ENCODE data around the gene HCFC1. TPM values are rescaled to one million over a fixed set of nuclear protein-coding genes. Genes with fewer than 3 reads are reported as not detected.

The HCFC1 gene
- total RNA-seq, 1 experiment from 2014 or later: 95.6 TPM

DNA sequence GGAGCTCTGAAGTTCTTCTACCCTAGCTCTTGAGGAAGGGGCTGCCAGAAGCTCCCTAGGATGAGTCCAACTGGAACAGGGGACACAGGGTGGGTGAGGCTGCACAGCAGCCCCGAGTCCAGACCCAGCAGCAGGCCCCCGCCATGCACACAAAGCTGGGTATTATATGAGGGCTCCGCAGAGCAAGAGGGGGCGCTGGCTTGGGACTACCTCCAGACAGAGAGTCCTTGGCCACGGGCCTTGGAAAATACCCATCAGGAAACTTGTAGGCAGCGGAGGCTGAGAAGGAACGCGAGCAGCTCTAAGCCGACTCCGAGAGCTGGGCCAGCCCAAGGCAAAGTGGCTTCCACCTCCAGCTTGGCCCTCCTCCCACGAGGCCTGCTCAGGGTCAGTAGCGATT, 8.1 kb downstream of the HCFC1 start:
- Mint-ChIP-seq H3K9me3 (ENCODE audit: unreplicated experiment) (no peaks in the 10 kb centered on the region), H3K36me3 (ENCODE audit: insufficient read depth, unreplicated experiment) (peaks cover 42% of the 10 kb centered on the region), H3K27ac (ENCODE audit: unreplicated experiment) (no peak overlapping the region), H3K27me3 (ENCODE audit: insufficient read depth, unreplicated experiment) (no peaks in the 10 kb centered on the region), H3K4me3 (ENCODE audit: unreplicated experiment) (no peak overlapping the region), H3K4me1 (ENCODE audit: low read depth, unreplicated experiment) (no peaks in the 10 kb centered on the region)
- H3K27me3 ChIP-seq (replicated peaks; ENCODE audit: control insufficient read depth, insufficient read depth, low read length): no peaks in the 10 kb centered on the region
- peaks cover 3% of the 10 kb centered on the region; the same call in 1 of the 2 replicates for H3K36me3 ChIP-seq (ENCODE audit: control insufficient read depth, insufficient read depth, low read length)
- TF ChIP-seq, protein P1, sequence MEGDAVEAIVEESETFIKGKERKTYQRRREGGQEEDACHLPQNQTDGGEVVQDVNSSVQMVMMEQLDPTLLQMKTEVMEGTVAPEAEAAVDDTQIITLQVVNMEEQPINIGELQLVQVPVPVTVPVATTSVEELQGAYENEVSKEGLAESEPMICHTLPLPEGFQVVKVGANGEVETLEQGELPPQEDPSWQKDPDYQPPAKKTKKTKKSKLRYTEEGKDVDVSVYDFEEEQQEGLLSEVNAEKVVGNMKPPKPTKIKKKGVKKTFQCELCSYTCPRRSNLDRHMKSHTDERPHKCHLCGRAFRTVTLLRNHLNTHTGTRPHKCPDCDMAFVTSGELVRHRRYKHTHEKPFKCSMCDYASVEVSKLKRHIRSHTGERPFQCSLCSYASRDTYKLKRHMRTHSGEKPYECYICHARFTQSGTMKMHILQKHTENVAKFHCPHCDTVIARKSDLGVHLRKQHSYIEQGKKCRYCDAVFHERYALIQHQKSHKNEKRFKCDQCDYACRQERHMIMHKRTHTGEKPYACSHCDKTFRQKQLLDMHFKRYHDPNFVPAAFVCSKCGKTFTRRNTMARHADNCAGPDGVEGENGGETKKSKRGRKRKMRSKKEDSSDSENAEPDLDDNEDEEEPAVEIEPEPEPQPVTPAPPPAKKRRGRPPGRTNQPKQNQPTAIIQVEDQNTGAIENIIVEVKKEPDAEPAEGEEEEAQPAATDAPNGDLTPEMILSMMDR (IDR thresholded peaks at IDR 0.05; ENCODE audit: insufficient read depth in 1 of 2, low read depth in 1 of 2, low read length in 1 of 2, severe bottlenecking in 1 of 2, unreplicated experiment in 1 of 2): no peak
- intact Hi-C loops (cut with micrococcal nuclease; ENCODE audit: unreplicated experiment): no loop called here
- no peaks in the 10 kb centered on the region for H3K4me1 ChIP-seq
- no TSS peak for BruUV-seq (replicated peaks)
- H3K9me3 ChIP-seq: no peaks in the 10 kb centered on the region
- ChIA-PET CTCF (no interaction called here), POLR2A (no interaction called here)
- no peak overlapping the region for H3K4me3 ChIP-seq (ENCODE audit: low read depth, low read length)
- DNase-seq: no peak

DNA sequence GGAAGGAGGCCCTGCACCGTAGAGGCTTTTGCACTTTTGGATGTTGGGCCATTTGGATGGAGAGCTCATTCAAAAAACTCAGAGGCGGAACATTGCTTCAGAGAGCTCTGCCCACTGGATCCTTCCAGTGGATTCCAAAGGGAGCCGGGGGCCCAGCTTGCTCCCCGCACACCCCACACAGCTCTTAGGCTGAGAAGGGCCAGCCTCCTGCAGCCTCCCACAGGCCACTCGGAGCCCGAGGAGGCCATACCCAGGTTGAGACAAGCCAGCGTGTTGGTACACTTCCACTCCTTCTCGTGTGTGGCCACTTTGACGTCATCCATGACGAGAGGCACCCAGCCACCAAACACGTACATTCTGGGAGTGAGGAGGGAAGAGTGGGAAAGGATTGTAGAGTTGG, 10.3 kb downstream of the HCFC1 start:
- Mint-ChIP-seq H3K4me3 (ENCODE audit: unreplicated experiment) (no peak overlapping the region), H3K27me3 (ENCODE audit: insufficient read depth, unreplicated experiment) (no peaks in the 10 kb centered on the region), H3K27ac (ENCODE audit: unreplicated experiment) (no peak overlapping the region), H3K9me3 (ENCODE audit: unreplicated experiment) (no peaks in the 10 kb centered on the region), H3K36me3 (ENCODE audit: insufficient read depth, unreplicated experiment) (peaks cover 45% of the 10 kb centered on the region), H3K4me1 (ENCODE audit: low read depth, unreplicated experiment) (no peaks in the 10 kb centered on the region)
- DNase-seq: no peak
- ChIA-PET POLR2A (no interaction called here), CTCF (no interaction called here)
- Histone ChIP-seq H3K4me3 (ENCODE audit: low read depth, low read length) (no peak overlapping the region), H3K4me1 (no peaks in the 10 kb centered on the region), H3K36me3 (ENCODE audit: control insufficient read depth, insufficient read depth, low read length) (peaks cover 3% of the 10 kb centered on the region; the same call in 1 of the 2 replicates), H3K27me3 (replicated peaks; ENCODE audit: control insufficient read depth, insufficient read depth, low read length) (no peaks in the 10 kb centered on the region), H3K9me3 (no peaks in the 10 kb centered on the region)
- TF ChIP-seq, protein P1 (IDR thresholded peaks at IDR 0.05; ENCODE audit: insufficient read depth in 1 of 2, low read depth in 1 of 2, low read length in 1 of 2, severe bottlenecking in 1 of 2, unreplicated experiment in 1 of 2): no peak
- intact Hi-C loops (cut with micrococcal nuclease; ENCODE audit: unreplicated experiment): no loop called here
- no TSS peak for BruUV-seq (replicated peaks)

DNA sequence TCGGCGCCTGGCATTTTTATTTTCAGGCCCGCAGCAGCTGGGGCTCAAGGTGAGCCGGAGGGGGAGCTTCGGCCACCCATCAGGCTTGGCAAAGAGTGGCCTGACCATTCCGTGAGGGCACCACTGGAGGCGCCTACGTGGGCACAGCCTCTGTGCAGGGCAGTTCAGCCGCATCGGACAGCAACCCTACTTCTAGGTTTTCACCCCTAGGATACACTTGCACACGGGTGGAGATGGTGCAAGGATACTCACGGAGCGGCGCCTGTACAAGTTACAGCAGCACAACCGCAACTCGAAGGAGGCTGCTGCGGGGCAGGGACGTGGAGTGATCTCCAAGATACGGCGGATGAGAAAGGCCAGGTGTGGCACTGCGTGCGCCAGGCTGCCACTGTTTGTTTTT, 10.8 kb downstream of the HCFC1 start:
- TF ChIP-seq, protein P1 (IDR thresholded peaks at IDR 0.05; ENCODE audit: insufficient read depth in 1 of 2, low read depth in 1 of 2, low read length in 1 of 2, severe bottlenecking in 1 of 2, unreplicated experiment in 1 of 2): no peak
- H3K27me3 Mint-ChIP-seq (ENCODE audit: insufficient read depth, unreplicated experiment): no peaks in the 10 kb centered on the region
- H3K4me1 Mint-ChIP-seq (ENCODE audit: low read depth, unreplicated experiment): no peaks in the 10 kb centered on the region
- no peaks in the 10 kb centered on the region for H3K27me3 ChIP-seq (replicated peaks; ENCODE audit: control insufficient read depth, insufficient read depth, low read length)
- ChIA-PET CTCF (no interaction called here), POLR2A (no interaction called here)
- H3K9me3 Mint-ChIP-seq (ENCODE audit: unreplicated experiment): no peaks in the 10 kb centered on the region
- no peak overlapping the region for H3K4me3 Mint-ChIP-seq (ENCODE audit: unreplicated experiment)
- no peak for DNase-seq
- no peak overlapping the region for H3K4me3 ChIP-seq (ENCODE audit: low read depth, low read length)
- no TSS peak for BruUV-seq (replicated peaks)
- peaks cover 49% of the 10 kb centered on the region for H3K36me3 Mint-ChIP-seq (ENCODE audit: insufficient read depth, unreplicated experiment)
- no peak overlapping the region for H3K27ac Mint-ChIP-seq (ENCODE audit: unreplicated experiment)
- intact Hi-C loops (cut with micrococcal nuclease; ENCODE audit: unreplicated experiment): no loop called here
- no peaks in the 10 kb centered on the region for H3K4me1 ChIP-seq
- peaks cover 3% of the 10 kb centered on the region; the same call in 1 of the 2 replicates for H3K36me3 ChIP-seq (ENCODE audit: control insufficient read depth, insufficient read depth, low read length)
- no peaks in the 10 kb centered on the region for H3K9me3 ChIP-seq
